Smooth muscle cell (in vitro differentiated cells): ENCODE results near the gene UNC93B1. TPM values are rescaled to one million over a fixed set of nuclear protein-coding genes. Genes with fewer than 3 reads are reported as not detected.

Experiments used
- DNase-seq: peaks from one replicate; lab custom pipeline; 2025; ENCODE audit not compliant: unreplicated experiment; lab: John Stamatoyannopoulos, UW
- H2AFZ ChIP-seq: fragments of 200-600 bp; sonication (generic); 2 replicates; pipeline ENCODE4 v1.6.0; 2016; ENCODE audit warnings: antibody characterized with exemption, low read depth, mild to moderate bottlenecking
- H3F3A ChIP-seq: fragments of 200-600 bp; sonication (generic); 2 replicates; pipeline ENCODE4 v1.6.0; 2017; ENCODE audit warnings: antibody characterized with exemption, low read depth
- H3K27ac ChIP-seq: fragments of 200-600 bp; sonication (generic); 2 replicates; pipeline ENCODE4 v1.5.1; 2016; ENCODE audit warnings: low read depth, mild to moderate bottlenecking
- H3K27me3 ChIP-seq: fragments of 200-600 bp; sonication (generic); 2 replicates; pipeline ENCODE4 v1.6.1; 2016; ENCODE audit warnings: low read depth, mild to moderate bottlenecking
- H3K36me3 ChIP-seq: fragments of 200-600 bp; sonication (generic); 2 replicates; pipeline ENCODE4 v1.5.1; 2016; ENCODE audit warnings: low read depth
- H3K4me1 ChIP-seq: fragments of 200-600 bp; sonication (generic); 2 replicates; pipeline ENCODE4 v1.5.1; 2016; ENCODE audit warnings: low read depth
- H3K4me2 ChIP-seq: fragments of 200-600 bp; sonication (generic); 2 replicates; pipeline ENCODE4 v1.6.0; 2016; ENCODE audit warnings: mild to moderate bottlenecking
- H3K4me3 ChIP-seq: fragments of 200-600 bp; sonication (generic); 2 replicates; pipeline ENCODE4 v1.5.1; 2016; ENCODE audit warnings: mild to moderate bottlenecking
- H3K79me2 ChIP-seq: fragments of 200-600 bp; sonication (generic); 2 replicates; pipeline ENCODE4 v1.6.0; 2016; ENCODE audit warnings: low read depth, mild to moderate bottlenecking
- H3K9ac ChIP-seq: fragments of 200-600 bp; sonication (generic); 2 replicates; pipeline ENCODE4 v1.6.0; 2016; ENCODE audit warnings: low read depth
- H3K9me3 ChIP-seq: fragments of 200-600 bp; sonication (generic); replicated peaks from 2 replicates; pipeline ENCODE4 v1.5.1; 2016; ENCODE audit warnings: low read depth
- H4K20me1 ChIP-seq: fragments of 200-600 bp; sonication (generic); 2 replicates; pipeline ENCODE4 v1.6.0; 2016; ENCODE audit warnings: low read depth
- WGBS: methylation state at CpG from one replicate; pipeline ENCODE4 v1.1.7; 2016; ENCODE audit warnings: low lambda C conversion rate; 5-methylcytosine and 5-hydroxymethylcytosine counted together
- polyA plus RNA-seq: library from polyadenylated mRNA; unstranded; fragments of >200 nt; fragmentation: Nextera tagmentation; extraction: Ambion mirVana; gene quantifications from 2 replicates; pipeline ENCODE4 v1.2.1, GENCODE V29; 2016
- total RNA-seq: library from RNA; depleted of rRNA; stranded (reverse); fragments of >200 nt; gene quantifications from 2 replicates; pipeline ENCODE4 v1.2.3, GENCODE V29; 2014
- TF ChIP-seq, protein P1 (sequence below): fragments of 200-600 bp; sonication (generic); IDR thresholded peaks from 2 replicates; pipeline ENCODE4 v1.5.1; 2017; ENCODE audit warnings: borderline replicate concordance, mild to moderate bottlenecking, antibody characterized with exemption; ENCODE audit not compliant: insufficient read depth, poor library complexity, severe bottlenecking

The UNC93B1 gene
- total and polyA plus RNA-seq, 2 experiments from 2014 or later, result 17.5 to 33.4 TPM

GRCh38 chr11:68040101-68040956, 36.4 kb upstream of the UNC93B1 start:
- Histone ChIP-seq H3K27ac (peak overlapping the region; percentile 31), H3K4me2 (peak overlapping the region; percentile 76), H3K36me3 (no peaks in the 10 kb centered on the region), H3K27me3 (no peaks in the 10 kb centered on the region), H3K9me3 (no peaks in the 10 kb centered on the region), H4K20me1 (no peaks in the 10 kb centered on the region), H3K9ac (peak overlapping the region; percentile 47), H3K4me3 (peak overlapping the region; percentile 33), H3F3A (no peaks in the 10 kb centered on the region), H2AFZ (no peak overlapping the region), H3K79me2 (no peaks in the 10 kb centered on the region), H3K4me1 (peaks cover 11% of the 10 kb centered on the region)
- 44% methylated on average over 22 of the region's 22 CpGs for WGBS
- TF ChIP-seq, protein P1, sequence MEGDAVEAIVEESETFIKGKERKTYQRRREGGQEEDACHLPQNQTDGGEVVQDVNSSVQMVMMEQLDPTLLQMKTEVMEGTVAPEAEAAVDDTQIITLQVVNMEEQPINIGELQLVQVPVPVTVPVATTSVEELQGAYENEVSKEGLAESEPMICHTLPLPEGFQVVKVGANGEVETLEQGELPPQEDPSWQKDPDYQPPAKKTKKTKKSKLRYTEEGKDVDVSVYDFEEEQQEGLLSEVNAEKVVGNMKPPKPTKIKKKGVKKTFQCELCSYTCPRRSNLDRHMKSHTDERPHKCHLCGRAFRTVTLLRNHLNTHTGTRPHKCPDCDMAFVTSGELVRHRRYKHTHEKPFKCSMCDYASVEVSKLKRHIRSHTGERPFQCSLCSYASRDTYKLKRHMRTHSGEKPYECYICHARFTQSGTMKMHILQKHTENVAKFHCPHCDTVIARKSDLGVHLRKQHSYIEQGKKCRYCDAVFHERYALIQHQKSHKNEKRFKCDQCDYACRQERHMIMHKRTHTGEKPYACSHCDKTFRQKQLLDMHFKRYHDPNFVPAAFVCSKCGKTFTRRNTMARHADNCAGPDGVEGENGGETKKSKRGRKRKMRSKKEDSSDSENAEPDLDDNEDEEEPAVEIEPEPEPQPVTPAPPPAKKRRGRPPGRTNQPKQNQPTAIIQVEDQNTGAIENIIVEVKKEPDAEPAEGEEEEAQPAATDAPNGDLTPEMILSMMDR, result no peak
- DNase-seq, result no peak

DNA sequence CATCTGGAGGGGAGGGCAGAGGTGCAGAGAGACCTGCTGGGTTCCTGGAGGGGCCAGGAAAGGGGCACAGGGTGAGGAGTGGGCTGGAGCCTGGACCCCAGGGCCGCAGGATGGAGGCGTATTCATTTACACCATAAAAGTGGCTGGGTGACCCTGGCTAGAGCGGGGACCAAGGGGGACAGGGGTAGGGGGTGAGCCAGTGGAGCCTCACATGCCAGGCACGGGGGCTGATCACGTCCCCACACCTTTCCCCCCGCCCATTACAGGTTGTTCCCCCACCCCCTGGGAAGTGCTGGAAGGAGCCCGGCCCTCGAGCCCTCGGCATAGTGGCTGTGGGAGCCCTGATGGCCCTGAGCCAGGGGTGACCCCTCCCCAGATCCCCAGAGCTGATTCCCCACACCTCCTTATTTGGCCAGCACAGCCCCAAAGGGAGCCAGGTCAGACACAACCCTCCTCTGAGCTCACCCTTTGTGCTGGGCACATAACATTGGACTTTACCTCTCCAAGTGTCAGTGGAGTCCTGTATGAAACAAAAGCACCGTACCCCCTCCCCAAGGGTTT, 35.7 kb upstream of the UNC93B1 start:
- Histone ChIP-seq H3K4me3 (peak overlapping the region; percentile 49), H3K4me1 (peaks cover 11% of the 10 kb centered on the region), H3K36me3 (no peaks in the 10 kb centered on the region), H4K20me1 (no peaks in the 10 kb centered on the region), H3K9me3 (no peaks in the 10 kb centered on the region), H3K27me3 (no peaks in the 10 kb centered on the region), H3K4me2 (peak overlapping the region; percentile 76), H3K9ac (no peak overlapping the region), H2AFZ (no peak overlapping the region), H3K27ac (peak overlapping the region; percentile 31), H3K79me2 (no peaks in the 10 kb centered on the region), H3F3A (no peaks in the 10 kb centered on the region)
- TF ChIP-seq, protein P1, result no peak
- 69% methylated on average over 3 of the region's 10 CpGs for WGBS
- no peak for DNase-seq

- peak within 1 kb of the TSS; percentile 31 for H3K27ac ChIP-seq
- H3K4me2 ChIP-seq, result peak within 1 kb of the TSS; percentile 76
- peaks cover 11% of the 10 kb centered on the region for H3K4me1 ChIP-seq
- H3K9me3 ChIP-seq, result no peaks in the 10 kb centered on the region
- no peaks in the 10 kb centered on the region for H3F3A ChIP-seq
- 16% methylated on average over 46 of the region's 51 CpGs for WGBS
- no peak within 1 kb of the TSS for H3K9ac ChIP-seq
- no peaks in the 10 kb centered on the region for H3K27me3 ChIP-seq
- H3K36me3 ChIP-seq, result no peaks in the 10 kb centered on the region
- DNase-seq, result no peak
- no peaks in the 10 kb centered on the region for H3K79me2 ChIP-seq
- H2AFZ ChIP-seq, result peak within 1 kb of the TSS; percentile 5
- H4K20me1 ChIP-seq, result no peaks in the 10 kb centered on the region
- TF ChIP-seq, protein P1, result no peak
- peak within 1 kb of the TSS; percentile 49 for H3K4me3 ChIP-seq
Observed at GRCh38 chr11:68038718-68039525, 35.0 kb upstream of the UNC93B1 start, which contains the start of gene TCIRG1. TCIRG1 (plus strand) TSS chr11:68039025; CDS start chr11:68041272, 2,247 bp downstream.
